Measurements from ENCODE around the gene RHPN2.

GRCh38 chr19:32988724-32989123 lies 76.0 kb downstream of the RHPN2 start:
- TF ChIP-seq POLR2A (IDR thresholded peaks at IDR 0.05) (no peak), CTCF (IDR thresholded peaks at IDR 0.05) (no peak)

Data from Peyer's patch (tissue), 4 donors.